ENCODE measurements around the gene GPX7. TPM values are rescaled to one million over a fixed set of nuclear protein-coding genes. Genes with fewer than 3 reads are reported as not detected.
"Not testable (repeated sequence)": the region's sequence is repeated elsewhere in the genome, so short reads cannot be mapped to it uniquely, and the experiment has no call there.

The GPX7 gene
- total RNA-seq, 1 experiment from 2014 or later, result 25.2 TPM

GRCh38 chr1:52576074-52576473, 26.1 kb upstream of the GPX7 start:
- intact Hi-C loops (cut with micrococcal nuclease; ENCODE audit: unreplicated experiment), result no loop called here
- BruUV-seq (replicated peaks), result no TSS peak
- CTCF ChIA-PET, result no interaction called here
- no peak for TF ChIP-seq CTCF (conservative IDR thresholded peaks at IDR 0.05; ENCODE audit: low read depth, low read length)
- no peak for TF ChIP-seq EZH2 (IDR thresholded peaks at IDR 0.05; ENCODE audit: borderline replicate concordance, low read depth, low read length, poor library complexity, severe bottlenecking)
- Histone ChIP-seq H3K27me3 (replicated peaks; ENCODE audit: insufficient read depth, low read depth, low read length, poor library complexity) (no peaks in the 10 kb centered on the region), H3K9me3 (ENCODE audit: low read depth, low read length, poor library complexity, severe bottlenecking) (no peaks in the 10 kb centered on the region), H3K27ac (ENCODE audit: low read depth, low read length, poor library complexity, severe bottlenecking) (no peak overlapping the region), H3K4me1 (ENCODE audit: insufficient read depth, low read length, poor library complexity, severe bottlenecking) (peaks cover 8% of the 10 kb centered on the region), H3K36me3 (ENCODE audit: insufficient read depth, low read length, poor library complexity, severe bottlenecking) (no peaks in the 10 kb centered on the region), H3K4me3 (ENCODE audit: low read depth, low read length, poor library complexity, severe bottlenecking) (no peak overlapping the region)
- DNase-seq (ENCODE audit: low spot score), result no peak
- POLR2A ChIA-PET (ENCODE audit: low non-redundant PET), result no interaction called here

DNA sequence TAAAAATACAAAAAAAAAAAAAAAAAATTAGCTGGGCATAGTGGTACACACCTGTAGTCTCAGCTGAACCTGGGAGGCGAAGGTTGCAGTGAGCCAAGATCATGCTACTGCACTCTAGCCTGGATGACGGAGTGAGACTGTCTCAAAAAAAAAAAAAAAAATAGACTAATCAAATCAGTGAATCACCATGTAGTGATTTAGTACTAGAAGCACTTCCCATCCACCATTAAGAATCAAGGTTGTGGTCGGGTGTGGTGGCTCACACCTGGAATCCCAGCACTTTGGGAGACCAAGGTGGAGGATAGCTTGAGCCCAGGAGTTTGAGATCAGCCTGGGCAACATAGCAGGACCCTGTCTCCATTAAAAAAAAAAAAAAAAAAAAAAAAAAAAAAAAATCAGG, 24.1 kb upstream of the GPX7 start:
- BruUV-seq (replicated peaks); POLR2A ChIA-PET (ENCODE audit: low non-redundant PET); CTCF ChIA-PET; H3K4me1 ChIP-seq (ENCODE audit: insufficient read depth, low read length, poor library complexity, severe bottlenecking); H3K36me3 ChIP-seq (ENCODE audit: insufficient read depth, low read length, poor library complexity, severe bottlenecking); H3K27me3 ChIP-seq (replicated peaks; ENCODE audit: insufficient read depth, low read depth, low read length, poor library complexity); intact Hi-C loops (cut with micrococcal nuclease; ENCODE audit: unreplicated experiment); H3K4me3 ChIP-seq (ENCODE audit: low read depth, low read length, poor library complexity, severe bottlenecking); H3K27ac ChIP-seq (ENCODE audit: low read depth, low read length, poor library complexity, severe bottlenecking); H3K9me3 ChIP-seq (ENCODE audit: low read depth, low read length, poor library complexity, severe bottlenecking); DNase-seq (ENCODE audit: low spot score): not testable (repeated sequence)

DNA sequence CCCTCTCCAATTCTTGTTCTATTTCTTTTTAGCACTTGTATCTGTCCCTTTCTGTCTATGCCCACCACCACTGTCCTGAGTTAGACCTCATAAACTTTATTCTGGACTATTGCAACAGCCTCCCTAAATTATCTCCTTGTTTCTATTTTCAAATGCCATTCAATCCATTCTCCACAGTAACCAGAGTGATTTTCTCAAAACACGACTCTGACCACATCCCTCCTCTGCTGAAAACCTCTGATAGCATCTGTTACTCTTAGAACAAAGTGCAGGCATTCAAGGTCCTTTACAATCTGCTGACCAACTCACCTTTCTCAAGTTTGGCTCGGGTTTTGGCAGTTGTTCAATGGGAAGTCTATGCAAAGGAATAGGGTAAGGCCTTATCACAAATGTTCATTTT, 22.8 kb upstream of the GPX7 start:
- no peak for TF ChIP-seq EZH2 (IDR thresholded peaks at IDR 0.05; ENCODE audit: borderline replicate concordance, low read depth, low read length, poor library complexity, severe bottlenecking)
- no peak for TF ChIP-seq CTCF (conservative IDR thresholded peaks at IDR 0.05; ENCODE audit: low read depth, low read length)
- H3K27ac ChIP-seq (ENCODE audit: low read depth, low read length, poor library complexity, severe bottlenecking), result no peak overlapping the region
- CTCF ChIA-PET, result no interaction called here
- no peaks in the 10 kb centered on the region for H3K9me3 ChIP-seq (ENCODE audit: low read depth, low read length, poor library complexity, severe bottlenecking)
- no peaks in the 10 kb centered on the region for H3K36me3 ChIP-seq (ENCODE audit: insufficient read depth, low read length, poor library complexity, severe bottlenecking)
- DNase-seq (ENCODE audit: low spot score), result no peak
- BruUV-seq (replicated peaks), result no TSS peak
- POLR2A ChIA-PET (ENCODE audit: low non-redundant PET), result no interaction called here
- peaks cover 5% of the 10 kb centered on the region for H3K4me1 ChIP-seq (ENCODE audit: insufficient read depth, low read length, poor library complexity, severe bottlenecking)
- H3K27me3 ChIP-seq (replicated peaks; ENCODE audit: insufficient read depth, low read depth, low read length, poor library complexity), result no peaks in the 10 kb centered on the region
- H3K4me3 ChIP-seq (ENCODE audit: low read depth, low read length, poor library complexity, severe bottlenecking), result no peak overlapping the region
- intact Hi-C loops (cut with micrococcal nuclease; ENCODE audit: unreplicated experiment), result no loop called here

GRCh38 chr1:52580283-52580682, 21.9 kb upstream of the GPX7 start:
- no peak for TF ChIP-seq EZH2 (IDR thresholded peaks at IDR 0.05; ENCODE audit: borderline replicate concordance, low read depth, low read length, poor library complexity, severe bottlenecking)
- no peak for TF ChIP-seq CTCF (conservative IDR thresholded peaks at IDR 0.05; ENCODE audit: low read depth, low read length)
- Histone ChIP-seq H3K27me3 (replicated peaks; ENCODE audit: insufficient read depth, low read depth, low read length, poor library complexity) (no peaks in the 10 kb centered on the region), H3K36me3 (ENCODE audit: insufficient read depth, low read length, poor library complexity, severe bottlenecking) (no peaks in the 10 kb centered on the region), H3K4me1 (ENCODE audit: insufficient read depth, low read length, poor library complexity, severe bottlenecking) (no peaks in the 10 kb centered on the region), H3K4me3 (ENCODE audit: low read depth, low read length, poor library complexity, severe bottlenecking) (no peak overlapping the region), H3K9me3 (ENCODE audit: low read depth, low read length, poor library complexity, severe bottlenecking) (no peaks in the 10 kb centered on the region), H3K27ac (ENCODE audit: low read depth, low read length, poor library complexity, severe bottlenecking) (no peak overlapping the region)
- CTCF ChIA-PET, result no interaction called here
- no peak for DNase-seq (ENCODE audit: low spot score)
- BruUV-seq (replicated peaks), result no TSS peak
- intact Hi-C loops (cut with micrococcal nuclease; ENCODE audit: unreplicated experiment), result no loop called here
- POLR2A ChIA-PET (ENCODE audit: low non-redundant PET), result no interaction called here

Measured in A673 (cell line).